SKM-1 treated with dmso at 0.1 percent for 144 hours (cell line): ENCODE data around the gene ATP5PF.
"Not testable (repeated sequence)": the region's sequence is repeated elsewhere in the genome, so short reads cannot be mapped to it uniquely, and the experiment has no call there.

Experiments used
- DNase-seq: peaks from one replicate; lab custom pipeline; 2025; ENCODE audit not compliant: unreplicated experiment; lab: John Stamatoyannopoulos, UW

Gene ATP5PF

GRCh38 chr21:25734904-25735645, at the start of gene ATP5PF, which contains the start of gene GABPA:
ATP5PF (minus strand) TSS chr21:25734904; CDS start chr21:25729794, 5,110 bp downstream.
GABPA (plus strand) TSS chr21:25734972; CDS start chr21:25741599, 6,627 bp downstream.
- peak; percentile 98 for DNase-seq

GRCh38 chr21:25778126-25778875, 43.6 kb upstream of the ATP5PF start:
- DNase-seq = not testable (repeated sequence)

- no peak for DNase-seq
Measured at GRCh38 chr21:25776440-25776839, 41.7 kb upstream of the ATP5PF start.

- DNase-seq = peak; percentile 17
Measured at GRCh38 chr21:25772686-25773085, 38.0 kb upstream of the ATP5PF start.

- no peak for DNase-seq
Measured at GRCh38 chr21:25767921-25768320, 33.2 kb upstream of the ATP5PF start.

- DNase-seq = no peak
Measured at GRCh38 chr21:25764065-25764464, 29.4 kb upstream of the ATP5PF start.

GRCh38 chr21:25760677-25761076, 26.0 kb upstream of the ATP5PF start:
- DNase-seq = no peak

- no peak for DNase-seq
Measured at GRCh38 chr21:25760061-25760460, 25.4 kb upstream of the ATP5PF start.

GRCh38 chr21:25759573-25759972, 24.9 kb upstream of the ATP5PF start:
- no peak for DNase-seq

- no peak for DNase-seq
Measured at GRCh38 chr21:25757531-25757930, 22.8 kb upstream of the ATP5PF start.

GRCh38 chr21:25756190-25756932, 21.7 kb upstream of the ATP5PF start:
- DNase-seq = no peak

GRCh38 chr21:25752416-25752815, 17.7 kb upstream of the ATP5PF start:
- DNase-seq = no peak

GRCh38 chr21:25750085-25750484, 15.4 kb upstream of the ATP5PF start:
- DNase-seq = no peak

- DNase-seq = no peak
Measured at GRCh38 chr21:25744854-25745253, 10.2 kb upstream of the ATP5PF start.

- no peak for DNase-seq
Measured at GRCh38 chr21:25742900-25743299, 8.2 kb upstream of the ATP5PF start.

- DNase-seq = no peak
Measured at GRCh38 chr21:25737421-25737820, 2.7 kb upstream of the ATP5PF start.

- DNase-seq = peak; percentile 66
Measured at GRCh38 chr21:25735646-25736597, 1.2 kb upstream of the ATP5PF start.

GRCh38 chr21:25734654-25734903, 125 bp downstream of the ATP5PF start:
- DNase-seq = no peak

GRCh38 chr21:25733859-25734653, 648 bp downstream of the ATP5PF start:
- DNase-seq = no peak
